Measurements from ENCODE around the gene THEM5. TPM values are rescaled to one million over a fixed set of nuclear protein-coding genes. Genes with fewer than 3 reads are reported as not detected.

Gene THEM5
- total RNA-seq, 4 donors from 2014 or later = not detected

GRCh38 chr1:151820940-151821339 lies 32.6 kb downstream of the THEM5 start:
- H3K36me3 ChIP-seq = no peaks in the 10 kb centered on the region
- TF ChIP-seq, protein P1, sequence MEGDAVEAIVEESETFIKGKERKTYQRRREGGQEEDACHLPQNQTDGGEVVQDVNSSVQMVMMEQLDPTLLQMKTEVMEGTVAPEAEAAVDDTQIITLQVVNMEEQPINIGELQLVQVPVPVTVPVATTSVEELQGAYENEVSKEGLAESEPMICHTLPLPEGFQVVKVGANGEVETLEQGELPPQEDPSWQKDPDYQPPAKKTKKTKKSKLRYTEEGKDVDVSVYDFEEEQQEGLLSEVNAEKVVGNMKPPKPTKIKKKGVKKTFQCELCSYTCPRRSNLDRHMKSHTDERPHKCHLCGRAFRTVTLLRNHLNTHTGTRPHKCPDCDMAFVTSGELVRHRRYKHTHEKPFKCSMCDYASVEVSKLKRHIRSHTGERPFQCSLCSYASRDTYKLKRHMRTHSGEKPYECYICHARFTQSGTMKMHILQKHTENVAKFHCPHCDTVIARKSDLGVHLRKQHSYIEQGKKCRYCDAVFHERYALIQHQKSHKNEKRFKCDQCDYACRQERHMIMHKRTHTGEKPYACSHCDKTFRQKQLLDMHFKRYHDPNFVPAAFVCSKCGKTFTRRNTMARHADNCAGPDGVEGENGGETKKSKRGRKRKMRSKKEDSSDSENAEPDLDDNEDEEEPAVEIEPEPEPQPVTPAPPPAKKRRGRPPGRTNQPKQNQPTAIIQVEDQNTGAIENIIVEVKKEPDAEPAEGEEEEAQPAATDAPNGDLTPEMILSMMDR (IDR thresholded peaks at IDR 0.05) = no peak
- TF ChIP-seq POLR2A (IDR thresholded peaks at IDR 0.05) = no peak
- no peaks in the 10 kb centered on the region for H3K27me3 ChIP-seq
- no peaks in the 10 kb centered on the region for H3K4me1 ChIP-seq
- H3K27ac ChIP-seq = no peak overlapping the region
- H3K9me3 ChIP-seq = no peaks in the 10 kb centered on the region
- H3K4me3 ChIP-seq = no peak overlapping the region
- DNase-seq = no peak
- intact Hi-C loops (cut with DNase I; ENCODE audit: low total_unique reads) = no loop called here

GRCh38 chr1:151819976-151820623 lies 33.4 kb downstream of the THEM5 start:
- H3K27ac ChIP-seq = no peak overlapping the region
- intact Hi-C loops (cut with DNase I; ENCODE audit: low total_unique reads) = no loop called here
- TF ChIP-seq, protein P1 (IDR thresholded peaks at IDR 0.05) = no peak
- TF ChIP-seq POLR2A (IDR thresholded peaks at IDR 0.05) = no peak
- no peak for DNase-seq
- H3K36me3 ChIP-seq = no peaks in the 10 kb centered on the region
- no peak overlapping the region for H3K4me3 ChIP-seq
- H3K9me3 ChIP-seq = no peaks in the 10 kb centered on the region
- H3K4me1 ChIP-seq = no peaks in the 10 kb centered on the region
- no peaks in the 10 kb centered on the region for H3K27me3 ChIP-seq

GRCh38 chr1:151819227-151819835 lies 34.2 kb downstream of the THEM5 start:
- DNase-seq = no peak
- H3K9me3 ChIP-seq = no peaks in the 10 kb centered on the region
- H3K27ac ChIP-seq = no peak overlapping the region
- H3K4me1 ChIP-seq = no peaks in the 10 kb centered on the region
- intact Hi-C loops (cut with DNase I; ENCODE audit: low total_unique reads) = no loop called here
- no peaks in the 10 kb centered on the region for H3K36me3 ChIP-seq
- H3K27me3 ChIP-seq = no peaks in the 10 kb centered on the region
- TF ChIP-seq, protein P1 (IDR thresholded peaks at IDR 0.05) = no peak
- no peak for TF ChIP-seq POLR2A (IDR thresholded peaks at IDR 0.05)
- H3K4me3 ChIP-seq = no peak overlapping the region

DNA sequence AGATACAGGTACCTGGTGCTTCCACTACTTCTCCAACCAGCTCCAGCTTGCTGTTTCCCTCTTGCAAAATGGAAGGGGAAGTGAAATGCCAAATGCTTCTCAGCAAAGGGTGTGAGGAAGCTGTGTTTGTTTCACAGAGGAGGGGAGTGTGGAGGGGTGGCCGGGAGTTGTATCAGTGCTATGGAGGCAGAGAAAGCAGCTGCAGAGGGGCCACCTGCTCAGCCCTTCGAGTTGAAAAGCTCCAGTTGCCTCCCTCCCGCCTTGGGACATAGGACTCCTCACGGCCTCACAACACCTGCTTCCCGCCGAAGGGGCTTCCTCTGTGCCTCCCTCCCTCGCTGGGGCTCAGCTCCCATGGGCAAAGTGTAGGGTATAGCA lies 36.2 kb downstream of the THEM5 start:
- Histone ChIP-seq H3K4me3 (no peak overlapping the region), H3K36me3 (no peaks in the 10 kb centered on the region), H3K9me3 (no peaks in the 10 kb centered on the region), H3K4me1 (no peaks in the 10 kb centered on the region), H3K27ac (no peak overlapping the region), H3K27me3 (no peaks in the 10 kb centered on the region)
- no peak for TF ChIP-seq POLR2A (IDR thresholded peaks at IDR 0.05)
- TF ChIP-seq, protein P1 (IDR thresholded peaks at IDR 0.05) = no peak
- intact Hi-C loops (cut with DNase I; ENCODE audit: low total_unique reads) = no loop called here
- DNase-seq = no peak

- no peak for DNase-seq
- TF ChIP-seq, protein P1 (IDR thresholded peaks at IDR 0.05) = no peak
- TF ChIP-seq POLR2A (IDR thresholded peaks at IDR 0.05) = no peak
- Histone ChIP-seq H3K36me3 (no peaks in the 10 kb centered on the region), H3K4me1 (no peaks in the 10 kb centered on the region), H3K9me3 (no peaks in the 10 kb centered on the region), H3K4me3 (no peak overlapping the region), H3K27me3 (no peaks in the 10 kb centered on the region), H3K27ac (no peak overlapping the region)
- intact Hi-C loops (cut with DNase I; ENCODE audit: low total_unique reads) = no loop called here
Observed at GRCh38 chr1:151816548-151817352, 36.8 kb downstream of the THEM5 start.

Data from uterus (tissue), 4 donors.